Bone marrow (tissue), 2 donors: Measurements from ENCODE around the gene NPHP1.
"Not testable (repeated sequence)": the region's sequence is repeated elsewhere in the genome, so short reads cannot be mapped to it uniquely, and the experiment has no call there.

Source experiments
- DNase-seq, 2 donors: peaks; one replicate each; lab custom pipeline; 2025; lab: John Stamatoyannopoulos, UW

The NPHP1 gene

DNA sequence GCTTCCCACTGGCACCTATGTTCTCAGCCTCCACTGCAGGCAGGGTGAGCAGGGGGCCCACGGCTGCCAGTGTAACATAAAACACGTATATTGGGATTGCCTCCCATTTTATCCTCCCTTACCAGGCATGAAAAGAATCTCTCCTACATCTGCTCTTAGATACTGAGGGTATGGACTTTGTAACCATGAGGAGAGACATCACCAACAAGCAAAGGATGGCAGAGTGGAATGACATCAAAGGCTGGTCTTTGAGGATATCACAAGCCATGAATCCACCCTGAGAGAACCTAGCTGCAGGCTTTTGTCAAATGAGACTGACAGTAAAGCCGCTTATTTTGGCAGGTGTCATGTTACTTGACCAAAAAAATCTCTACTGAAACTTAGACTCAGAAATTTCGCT, 7.4 kb downstream of the NPHP1 start:
- DNase-seq = no peak

GRCh38 chr2:110190169-110190568, 14.6 kb downstream of the NPHP1 start:
- DNase-seq = not testable (repeated sequence)

DNA sequence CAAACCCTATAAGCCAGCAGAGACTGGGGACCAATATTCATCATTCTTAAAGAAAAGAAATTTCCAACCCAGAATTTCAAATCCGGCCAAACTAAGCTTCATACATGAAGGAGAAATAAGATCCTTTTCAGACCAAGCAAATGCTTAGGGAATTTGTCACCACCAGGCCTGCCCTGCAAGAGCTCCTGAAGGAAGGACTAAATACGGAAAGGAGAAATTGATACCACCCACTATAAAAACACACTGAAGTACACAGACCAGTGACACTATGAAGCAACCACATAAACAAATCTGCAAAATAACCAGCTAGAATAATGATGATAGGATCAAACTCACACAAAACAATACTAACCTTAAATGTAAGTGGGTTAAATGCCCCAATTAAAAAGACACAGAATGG, 22.4 kb downstream of the NPHP1 start:
- no peak for DNase-seq

DNA sequence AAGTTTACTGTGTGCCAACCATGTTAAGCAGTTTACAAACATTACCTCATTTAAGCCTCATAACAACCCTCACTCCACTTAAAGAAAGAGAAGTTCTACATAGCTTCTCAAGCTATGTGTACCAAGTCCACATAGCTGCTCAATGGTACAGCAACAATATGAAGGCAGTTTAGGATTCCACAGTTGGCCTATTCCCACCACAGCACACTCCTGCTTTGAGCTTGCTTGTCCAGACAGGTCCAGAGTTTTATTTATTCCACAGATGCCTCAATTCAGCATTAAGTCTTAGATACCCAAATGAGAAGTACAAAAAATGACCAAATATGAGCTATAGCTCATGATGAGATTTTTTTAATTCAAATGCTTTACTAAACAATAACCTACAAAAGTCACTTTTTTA, 24.8 kb downstream of the NPHP1 start:
- no peak for DNase-seq

DNA sequence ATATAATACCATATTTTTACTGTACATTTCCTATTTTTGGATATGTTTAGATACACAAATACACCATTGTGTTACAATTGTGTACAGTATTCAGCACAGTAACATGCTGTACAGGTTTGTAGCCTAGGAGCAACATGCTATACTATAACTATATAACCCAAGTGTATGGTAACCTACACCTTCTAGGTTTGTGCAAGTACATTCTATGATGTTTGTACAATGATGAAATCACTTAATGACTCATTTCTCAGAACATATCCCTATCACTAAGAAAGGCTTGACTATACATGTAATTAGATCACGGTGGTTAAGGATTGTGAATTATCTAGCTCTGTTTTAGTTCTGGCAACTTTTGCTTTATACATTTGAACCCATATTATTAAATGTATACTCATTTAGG, 31.3 kb downstream of the NPHP1 start:
- DNase-seq = no peak

GRCh38 chr2:110172506-110172905, 32.3 kb downstream of the NPHP1 start:
- no peak for DNase-seq

GRCh38 chr2:110170102-110170501, 34.7 kb downstream of the NPHP1 start:
- DNase-seq = no peak

DNA sequence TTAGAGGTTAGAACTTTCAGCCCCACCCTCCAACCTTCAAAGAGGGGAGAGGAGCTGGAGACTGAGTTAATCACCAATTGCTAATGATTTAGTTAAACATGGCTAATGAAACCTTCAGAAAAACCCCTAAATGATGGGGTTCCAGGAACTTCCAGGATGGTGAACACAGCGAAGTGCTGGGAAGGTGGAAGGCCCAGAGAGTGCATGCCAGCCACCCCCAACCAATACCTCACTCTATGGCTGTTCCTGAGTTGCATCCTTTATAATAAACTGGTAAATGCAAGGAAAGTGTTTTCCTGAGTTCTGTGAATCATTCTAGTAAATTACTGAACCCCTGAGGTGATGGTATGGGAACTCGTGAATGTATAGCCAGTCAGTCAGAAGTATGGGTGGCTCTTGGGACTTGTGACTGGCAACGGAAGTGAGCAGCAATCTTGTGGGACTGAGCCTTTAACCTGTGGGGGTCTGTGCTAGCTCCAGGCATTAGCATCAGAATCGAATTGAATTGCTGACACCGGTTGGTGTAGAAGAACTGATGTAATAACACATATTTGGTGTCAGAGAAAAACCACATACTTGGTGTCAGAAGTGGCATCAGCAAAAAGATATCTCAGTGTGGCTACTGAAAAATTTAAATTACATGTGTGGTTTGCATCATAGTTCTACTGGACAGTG, 37.4 kb downstream of the NPHP1 start:
- DNase-seq = no peak

DNA sequence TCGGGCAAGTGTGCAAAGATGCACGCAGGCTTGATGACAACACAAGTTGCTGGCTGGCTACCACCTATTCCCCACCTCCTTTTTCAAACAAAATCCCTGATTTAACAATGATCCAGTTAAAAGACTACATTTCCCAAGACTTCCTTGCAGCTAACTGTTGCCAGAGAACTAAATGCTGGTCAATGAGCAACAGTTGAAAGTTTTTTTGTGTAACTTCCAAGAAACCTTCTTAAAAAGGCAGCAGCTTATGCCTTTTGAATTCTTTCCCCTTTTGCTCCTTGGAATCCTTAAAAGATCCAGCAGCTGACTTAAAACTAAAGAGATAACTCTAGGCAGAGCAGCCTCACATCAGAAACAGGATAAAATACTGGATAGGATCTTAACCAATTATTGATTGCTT, 38.5 kb downstream of the NPHP1 start:
- DNase-seq = no peak

- DNase-seq = peak in 1 of 2 donors; percentile 9
Measured at GRCh38 chr2:110157153-110157793, 47.5 kb downstream of the NPHP1 start.

GRCh38 chr2:110154828-110155227, 50.0 kb downstream of the NPHP1 start:
- not testable (repeated sequence) for DNase-seq

DNA sequence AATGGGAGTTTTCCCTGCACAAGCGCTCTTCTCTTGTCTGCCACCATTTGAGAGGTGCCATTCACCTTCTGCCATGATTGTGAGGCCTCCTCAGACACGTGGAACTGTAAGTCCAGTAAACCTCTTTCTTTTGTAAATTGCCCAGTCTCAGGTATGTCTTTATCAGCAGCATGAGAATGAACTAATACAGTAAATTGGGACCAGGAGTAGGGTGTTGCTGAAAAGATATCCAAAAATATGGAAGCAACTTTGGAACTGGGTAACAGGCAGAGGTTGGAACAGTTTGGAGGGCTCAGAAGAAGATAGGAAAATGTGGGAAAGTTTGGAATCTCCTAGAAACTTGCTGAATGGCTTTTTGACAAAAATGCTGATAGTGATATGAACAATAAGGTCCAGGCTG, 50.6 kb downstream of the NPHP1 start:
- DNase-seq = not testable (repeated sequence)

DNA sequence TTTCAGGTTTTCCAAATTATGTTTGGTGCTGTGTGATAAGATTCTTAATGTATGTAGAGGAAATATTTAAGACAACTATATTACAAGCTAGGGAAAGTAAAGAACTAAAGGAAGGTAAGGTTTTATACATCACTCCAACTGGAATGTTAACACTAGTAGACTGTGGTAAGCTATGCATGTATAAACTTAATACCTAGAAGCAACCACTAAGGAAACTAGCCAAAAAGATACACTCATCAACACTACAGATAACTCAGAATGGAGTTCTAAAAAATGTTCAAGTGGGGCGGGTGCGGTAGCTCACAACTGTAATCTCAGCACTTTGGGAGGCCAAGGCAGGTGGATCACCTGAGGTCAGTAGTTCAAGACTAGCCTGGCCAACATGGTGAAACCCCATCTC, 51.4 kb downstream of the NPHP1 start:
- no peak for DNase-seq

DNA sequence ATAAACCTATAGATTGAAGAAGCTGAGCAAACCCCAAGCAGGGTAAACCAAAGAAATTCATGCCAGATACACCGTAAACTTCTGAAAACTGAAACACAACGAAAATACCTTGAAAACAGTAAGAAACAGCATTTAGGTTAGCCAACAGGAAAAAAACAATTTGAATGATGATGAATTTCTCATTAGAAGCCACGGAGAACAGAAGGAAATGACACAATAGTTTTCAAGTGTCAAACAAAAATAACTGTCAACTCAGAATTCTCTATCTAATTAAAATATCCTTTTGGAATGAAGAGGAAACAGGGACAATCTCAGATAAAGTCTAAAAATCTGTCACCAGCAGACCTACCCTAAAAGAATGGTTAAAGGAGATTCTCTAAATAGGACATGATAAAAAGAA, 51.9 kb downstream of the NPHP1 start:
- no peak for DNase-seq

DNA sequence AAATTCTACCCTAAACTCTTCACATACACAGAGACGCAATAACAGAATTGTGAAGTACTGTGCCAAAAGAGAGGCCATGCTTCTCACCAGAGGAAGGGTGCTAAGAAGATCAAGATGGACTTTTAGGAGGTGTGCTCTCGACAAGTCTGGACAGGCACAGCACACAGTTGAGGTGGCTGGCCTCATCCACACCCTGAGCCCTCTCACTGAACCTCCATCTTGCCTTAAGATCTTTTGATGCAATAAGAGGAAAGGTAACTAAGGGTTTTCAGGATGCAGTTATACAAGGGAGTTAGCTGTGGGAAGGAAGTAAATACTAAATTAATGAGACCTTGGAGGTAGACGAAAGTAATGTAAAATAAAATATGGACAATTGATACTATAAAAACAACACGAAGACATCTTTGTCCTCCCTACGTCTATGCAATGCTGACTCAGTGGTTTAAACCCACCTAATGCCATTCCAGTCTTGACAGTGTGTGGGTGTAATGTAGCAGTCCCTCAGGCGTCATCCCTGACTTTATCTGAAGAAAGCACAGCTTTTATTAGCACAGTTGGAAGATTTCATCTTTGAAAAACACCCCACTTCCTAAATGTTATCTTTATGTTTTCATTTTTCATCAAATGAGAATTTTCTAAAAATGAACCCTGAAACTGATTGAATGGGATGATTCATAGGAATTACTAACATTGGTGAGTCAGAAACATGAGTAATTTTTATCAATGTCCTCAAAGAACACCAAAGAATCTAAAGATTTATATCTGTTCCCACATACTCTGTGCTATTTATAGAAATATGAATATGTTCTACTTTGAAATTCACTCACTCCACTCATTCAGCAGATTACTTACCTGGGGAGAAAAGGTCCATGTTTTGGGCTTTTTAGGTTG, 55.2 kb downstream of the NPHP1 start:
- no peak for DNase-seq

- DNase-seq = no peak
Measured at GRCh38 chr2:110146945-110147332, 57.9 kb downstream of the NPHP1 start.

DNA sequence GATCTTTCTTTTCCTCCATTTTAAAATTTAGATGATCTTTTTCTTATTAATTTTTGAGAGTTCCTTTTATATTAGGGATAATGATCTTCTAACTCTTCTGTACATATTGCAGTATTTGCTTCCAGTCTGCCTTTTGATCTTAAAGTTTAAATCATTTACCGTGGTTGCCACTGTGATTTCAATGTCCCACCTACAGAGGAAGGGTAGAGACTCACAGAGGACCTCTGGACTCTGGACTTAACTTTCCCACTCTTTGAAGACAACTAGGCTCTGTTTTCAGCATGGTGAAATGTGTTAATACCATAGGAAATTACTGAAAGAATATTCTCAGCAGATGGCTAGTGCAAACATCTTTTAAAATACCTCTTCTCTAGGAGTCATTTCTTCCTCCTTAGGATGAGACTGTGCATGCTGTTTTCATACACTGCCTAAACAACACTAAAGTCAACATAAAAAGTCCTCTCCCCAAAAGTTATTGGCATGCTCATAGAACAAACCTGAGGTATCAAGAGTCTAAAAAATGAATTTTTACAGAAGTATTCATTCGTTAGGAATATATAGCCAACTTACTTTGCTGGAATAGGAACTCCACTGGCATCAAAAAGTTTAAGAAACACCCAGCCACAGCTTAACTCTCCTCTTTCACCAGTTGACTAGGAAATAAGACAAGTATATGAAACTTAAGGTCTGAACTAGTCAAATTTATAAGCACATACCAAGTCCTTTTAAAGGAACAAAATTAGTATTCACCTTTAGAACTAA, 58.4 kb downstream of the NPHP1 start:
- DNase-seq = no peak

GRCh38 chr2:110143982-110144381, 60.8 kb downstream of the NPHP1 start:
- DNase-seq = no peak

- DNase-seq = no peak
Measured at GRCh38 chr2:110140401-110140800, 64.4 kb downstream of the NPHP1 start.

DNA sequence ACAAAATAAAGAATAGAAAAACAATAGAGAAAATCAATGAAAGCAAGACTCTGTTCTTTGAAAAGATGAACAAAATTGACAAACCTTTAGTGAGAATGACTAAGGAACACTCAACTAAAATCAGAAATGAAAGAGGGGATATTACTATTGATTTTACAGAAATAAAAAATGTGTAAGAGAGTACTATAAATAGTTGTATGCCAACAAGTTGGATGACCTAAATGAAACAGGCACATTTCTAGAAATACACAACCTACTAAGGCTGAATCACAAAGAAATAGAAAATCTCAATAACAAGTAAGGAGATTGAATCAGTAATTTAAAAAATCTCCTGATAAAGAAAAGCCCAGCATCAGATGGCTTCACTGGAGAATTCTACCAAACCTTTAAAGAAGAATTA, 70.8 kb downstream of the NPHP1 start:
- DNase-seq = no peak

DNA sequence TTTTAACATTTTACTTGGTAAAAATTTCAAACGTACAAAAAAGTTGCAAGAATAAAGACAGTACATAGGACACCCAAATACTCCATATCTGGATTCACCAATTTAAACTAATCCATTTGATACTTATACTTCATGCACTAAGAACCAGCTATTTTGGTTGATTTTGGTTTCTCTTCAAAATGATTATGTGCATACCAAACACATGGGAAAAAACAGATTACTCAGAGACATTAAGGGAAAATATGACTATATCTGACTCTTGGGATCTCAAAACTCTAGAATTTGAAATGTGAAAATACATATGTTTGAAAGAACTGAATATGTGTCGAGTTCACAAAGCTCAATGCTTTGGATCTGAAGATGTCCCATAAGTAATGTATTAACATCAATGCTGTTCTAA, 73.6 kb downstream of the NPHP1 start:
- no peak for DNase-seq

DNA sequence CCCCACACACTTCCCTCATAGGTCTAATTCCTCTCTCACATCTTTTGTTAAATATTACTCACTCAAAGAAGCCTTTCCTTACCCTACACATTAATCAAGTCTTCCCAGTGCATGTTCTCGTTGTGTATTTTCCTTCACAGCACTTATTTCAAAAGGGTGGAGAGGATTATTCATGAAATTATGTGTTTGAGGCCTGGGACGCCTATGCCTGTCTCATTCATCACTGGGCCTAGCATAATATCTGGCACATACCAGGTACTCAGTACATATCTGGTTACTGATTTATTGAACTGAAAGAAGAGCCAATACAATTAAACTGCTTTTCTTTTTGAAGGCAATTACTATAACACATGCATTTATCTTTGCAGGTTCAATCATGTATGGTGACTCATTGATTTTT, 74.1 kb downstream of the NPHP1 start:
- DNase-seq = no peak
